H1 (cell line): ENCODE results near the gene LRG1. TPM values are rescaled to one million over a fixed set of nuclear protein-coding genes. Genes with fewer than 3 reads are reported as not detected.

ENCODE experiments used
- CTCF ChIA-PET: fragments of 300-600 bp; sonication (Branson Sonifier 250); formaldehyde crosslinking; loops from one replicate; lab custom pipeline; 2021; ENCODE audit not compliant: partially characterized antibody; lab: Charles Lee
- POLR2A ChIA-PET: fragments of 300-600 bp; sonication (Branson Sonifier 250); formaldehyde crosslinking; loops from one replicate; lab custom pipeline; 2021; ENCODE audit warnings: inconsistent platforms; ENCODE audit not compliant: partially characterized antibody; lab: Charles Lee
- DNase-seq, 2 experiments: peaks; one replicate each; pipeline versions ENCODE4 v3.0.0 to v3.0.0-alpha.2; 2010 to 2022; ENCODE audit warnings: low spot score in 2 of 2, low read depth in 1 of 2, mixed read lengths in 1 of 2
- FAIRE-seq: peaks from 2 replicates; lab custom pipeline; 2011; peaks lifted over from hg19 to GRCh38; lab: Jason Lieb, UNC
- H2AFZ ChIP-seq: 2 replicates; pipeline ENCODE4 v1.8.1; 2012; ENCODE audit warnings: low read length, inconsistent platforms
- H2AK5ac ChIP-seq: 2 replicates; pipeline ENCODE4 v1.6.1; 2013; ENCODE audit warnings: low read depth, low read length
- H2BK120ac ChIP-seq: replicated peaks from 2 replicates; pipeline ENCODE3; 2013; ENCODE audit warnings: low read depth, low read length, inconsistent platforms
- H2BK12ac ChIP-seq: 2 replicates; pipeline ENCODE4 v1.6.1; 2013; ENCODE audit warnings: low read depth, low read length
- H2BK15ac ChIP-seq: 2 replicates; pipeline ENCODE4 v1.6.1; 2013; ENCODE audit warnings: low read length
- H2BK20ac ChIP-seq: 2 replicates; pipeline ENCODE4 v1.6.1; 2013; ENCODE audit warnings: low read length
- H2BK5ac ChIP-seq: 2 replicates; pipeline ENCODE4 v1.6.1; 2013; ENCODE audit warnings: low read depth, low read length
- H3K14ac ChIP-seq: 2 replicates; pipeline ENCODE4 v1.6.1; 2013; ENCODE audit warnings: inconsistent platforms; ENCODE audit not compliant: insufficient read length
- H3K18ac ChIP-seq: 2 replicates; pipeline ENCODE4 v1.6.1; 2013; ENCODE audit warnings: low read length; ENCODE audit errors: extremely low read depth
- H3K23ac ChIP-seq: 2 replicates; pipeline ENCODE4 v1.6.1; 2013; ENCODE audit warnings: inconsistent platforms; ENCODE audit not compliant: insufficient read length
- H3K23me2 ChIP-seq: 2 replicates; pipeline ENCODE4 v1.6.1; 2013; ENCODE audit warnings: low read depth, low read length
- H3K27ac ChIP-seq: 2 replicates; pipeline ENCODE4 v1.6.1; 2011; ENCODE audit warnings: low read depth, low read length, inconsistent platforms
- H3K27me3 ChIP-seq, 4 experiments: replicated peaks in 1 of 4; 1 replicate in 1 of 4; 2 replicates in 3 of 4; pipeline versions ENCODE4 v1.6.1 to v1.8.1; 2011 to 2013; ENCODE audit warnings: low read length in 3 of 4, mild to moderate bottlenecking in 3 of 4, inconsistent platforms in 2 of 4, mixed read lengths in 2 of 4, moderate library complexity in 1 of 4; ENCODE audit not compliant: control insufficient read depth in 3 of 4, insufficient read depth in 3 of 4; ENCODE audit errors: extremely low read depth in 1 of 4
- H3K36me3 ChIP-seq, 4 experiments: 2 replicates each; pipeline versions ENCODE4 v1.6.1 to v1.8.1; 2011 to 2013; ENCODE audit warnings: mild to moderate bottlenecking in 4 of 4, low read length in 3 of 4, moderate library complexity in 2 of 4, control low read depth in 1 of 4, inconsistent platforms in 1 of 4; ENCODE audit not compliant: insufficient read depth in 4 of 4, control insufficient read depth in 2 of 4
- H3K4ac ChIP-seq: replicated peaks from 2 replicates; pipeline ENCODE3; 2013; ENCODE audit warnings: low read length, low read depth, mixed read lengths, inconsistent platforms; ENCODE audit not compliant: insufficient read length
- H3K4me1 ChIP-seq, 4 experiments: replicated peaks in 1 of 4; 1 replicate in 1 of 4; 2 replicates in 3 of 4; pipeline versions ENCODE4 v1.6.1 to v1.8.1; 2011 to 2013; ENCODE audit warnings: low read length in 3 of 4, inconsistent platforms in 2 of 4, mixed read lengths in 1 of 4; ENCODE audit not compliant: insufficient read depth in 4 of 4, control insufficient read depth in 3 of 4
- H3K4me2 ChIP-seq, 2 experiments: 2 replicates each; pipeline versions ENCODE4 v1.6.1 to v1.8.1; 2011 to 2013; ENCODE audit warnings: low read depth in 2 of 2, low read length in 2 of 2, control low read depth in 1 of 2, inconsistent platforms in 1 of 2, mild to moderate bottlenecking in 1 of 2; ENCODE audit not compliant: insufficient read depth in 1 of 2
- H3K4me3 ChIP-seq, 4 experiments: fragments of 200-600, 300-600 bp in 1 of 4; sonication (generic), shearing (Covaris generic), sonication (Bioruptor Twin) in 1 of 4; 2 replicates each; pipeline versions ENCODE4 v1.5.1 to v1.8.1; 2011 to 2016; ENCODE audit warnings: low read length in 4 of 4, low read depth in 3 of 4, control low read depth in 2 of 4, inconsistent platforms in 2 of 4, mild to moderate bottlenecking in 2 of 4, mixed read lengths in 1 of 4, moderate library complexity in 1 of 4; ENCODE audit not compliant: insufficient read depth in 2 of 4; ENCODE audit errors: extremely low read depth in 1 of 4
- H3K56ac ChIP-seq: replicated peaks from 2 replicates; pipeline ENCODE3; 2013; ENCODE audit warnings: low read depth, mild to moderate bottlenecking, mixed read lengths, low read length, inconsistent platforms; ENCODE audit not compliant: insufficient read length
- H3K79me1 ChIP-seq: 2 replicates; pipeline ENCODE4 v1.6.1; 2013; ENCODE audit warnings: low read depth, low read length, control low read depth
- H3K79me2 ChIP-seq, 2 experiments: 2 replicates each; pipeline versions ENCODE4 v1.6.1 to v1.8.1; 2012 to 2013; ENCODE audit warnings: low read length in 2 of 2, mild to moderate bottlenecking in 2 of 2, inconsistent platforms in 1 of 2; ENCODE audit not compliant: insufficient read depth in 2 of 2, control insufficient read depth in 1 of 2
- H3K9ac ChIP-seq, 4 experiments: replicated peaks in 1 of 4; 1 replicate in 1 of 4; 2 replicates in 3 of 4; pipeline versions ENCODE4 v1.6.1 to v1.8.1; 2011 to 2013; ENCODE audit warnings: low read depth in 3 of 4, low read length in 3 of 4, control low read depth in 2 of 4, mild to moderate bottlenecking in 2 of 4, moderate library complexity in 2 of 4, inconsistent platforms in 1 of 4; ENCODE audit errors: extremely low read depth in 1 of 4
- H3K9me3 ChIP-seq, 2 experiments: 2 replicates each; pipeline versions ENCODE4 v1.6.1 to v1.8.1; 2012 to 2013; ENCODE audit warnings: mild to moderate bottlenecking in 2 of 2, moderate library complexity in 2 of 2, control low read depth in 1 of 2, inconsistent platforms in 1 of 2, low read depth in 1 of 2, low read length in 1 of 2, mixed read lengths in 1 of 2; ENCODE audit not compliant: insufficient read depth in 2 of 2
- H4K20me1 ChIP-seq, 2 experiments: replicated peaks in 1 of 2; 2 replicates each; pipeline versions ENCODE3 to v1.8.1; 2011 to 2013; ENCODE audit warnings: inconsistent platforms in 2 of 2, low read length in 2 of 2, mild to moderate bottlenecking in 1 of 2; ENCODE audit not compliant: insufficient read depth in 2 of 2, control insufficient read depth in 1 of 2
- H4K5ac ChIP-seq: 2 replicates; pipeline ENCODE4 v1.6.1; 2013; ENCODE audit warnings: low read length, low read depth, mixed read lengths, inconsistent platforms; ENCODE audit not compliant: insufficient read length
- H4K8ac ChIP-seq: 2 replicates; pipeline ENCODE4 v1.8.0; 2013; ENCODE audit warnings: mild to moderate bottlenecking, moderate library complexity, low read length, inconsistent platforms; ENCODE audit not compliant: insufficient read depth; ENCODE audit errors: extremely low read depth
- H4K91ac ChIP-seq: replicated peaks from 2 replicates; pipeline ENCODE3; 2013; ENCODE audit warnings: low read length, mixed read lengths, inconsistent platforms; ENCODE audit not compliant: insufficient read length
- ATF2 ChIP-seq: IDR thresholded peaks from 2 replicates; pipeline ENCODE4 v1.6.1; 2012; ENCODE audit warnings: low read length, inconsistent platforms
- KDM1A ChIP-seq: fragments of 200-600, 300-600 bp; sonication (generic); IDR thresholded peaks from 2 replicates; pipeline ENCODE4 v1.7.1; 2016; ENCODE audit warnings: mild to moderate bottlenecking, low read length, borderline replicate concordance
- RFX5 ChIP-seq: IDR thresholded peaks from 2 replicates; pipeline ENCODE4 v1.6.1; 2011; ENCODE audit warnings: low read depth, low read length, improper control_type of control experiment, borderline replicate concordance
- SP2 ChIP-seq: IDR thresholded peaks from 2 replicates; pipeline ENCODE4 v1.6.1; 2012; ENCODE audit warnings: mild to moderate bottlenecking, low read length, inconsistent platforms
- WGBS, 2 experiments: shearing (Covaris generic) in 1 of 2; methylation state at CpG; one replicate each; pipeline versions ENCODE4 v1.1.6 to v1.1.7; 2013 to 2015; ENCODE audit warnings: low lambda C conversion rate in 2 of 2, mixed read lengths in 2 of 2, inconsistent platforms in 1 of 2, low coverage in 1 of 2, missing lambda C conversion rate in 1 of 2; ENCODE audit not compliant: insufficient replicate concordance in 2 of 2, insufficient coverage in 1 of 2, insufficient read length in 1 of 2; ENCODE audit errors: extremely low coverage in 1 of 2, missing lambda C conversion rate in 1 of 2; 5-methylcytosine and 5-hydroxymethylcytosine counted together
- polyA plus RNA-seq, 7 experiments: library from polyadenylated mRNA; depleted of rRNA in 3 of 7; stranded (reverse) in 5 of 7; unstranded in 2 of 7; fragments of >200 nt in 5 of 7; fragments of 200-250 nt in 2 of 7; gene quantifications; 1 replicate in 5 of 7; 2 replicates in 1 of 7; 4 replicates in 1 of 7; pipeline versions ENCODE4 v1.2.1 to v1.2.3, GENCODE V29; 2011 to 2013; ENCODE audit warnings: missing spikeins in 2 of 7, mixed read lengths in 2 of 7
- total RNA-seq: library from RNA; stranded (reverse); fragmentation: NEBNext Ultra II Directional; extraction: Animal tissue kit (Norgen Biotek cat#: 25700); gene quantifications from 2 replicates; pipeline ENCODE4 v1.2.1, GENCODE V29; 2021

LRG1 gene
- total and polyA plus RNA-seq, 2 of the 8 experiments (the other 6 are each of a cell fraction or from before 2014, with no cell fraction given): 0.48 to 0.79 TPM

DNA sequence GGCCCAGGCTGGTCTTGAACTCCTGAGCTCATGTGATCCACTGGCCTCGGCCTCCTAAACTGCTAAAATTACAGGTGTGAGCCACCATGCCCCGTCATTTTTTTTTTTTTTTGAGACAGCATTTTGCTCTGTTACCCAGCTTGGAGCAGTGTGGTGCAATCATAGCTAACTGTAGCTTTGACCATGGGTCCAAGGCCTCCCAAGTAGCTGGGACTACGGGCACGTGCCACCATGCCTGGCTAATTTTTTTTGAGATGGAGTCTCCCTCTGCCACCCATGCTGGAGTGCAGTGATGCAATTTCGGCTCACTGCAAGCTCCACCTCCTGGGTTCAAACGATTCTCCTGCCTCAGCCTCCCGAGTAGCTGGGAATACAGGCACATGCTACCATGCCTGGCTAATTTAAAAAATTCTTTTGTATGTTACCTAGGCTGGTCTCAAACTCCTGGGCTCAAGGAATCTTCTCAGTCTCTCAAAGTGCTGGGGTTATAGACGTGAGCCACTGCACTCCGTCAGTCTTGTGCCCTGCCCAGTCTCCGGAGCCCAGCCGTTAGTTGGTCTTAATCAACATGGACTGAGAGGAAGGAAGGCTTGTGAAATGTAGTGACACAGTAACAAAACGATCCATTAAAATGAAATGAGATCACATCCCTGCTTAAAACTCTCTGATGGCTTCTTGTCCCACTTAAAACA, 1.4 kb upstream of the LRG1 start:
- no peak overlapping the region for H3K23ac ChIP-seq
- no peak overlapping the region for H3K4ac ChIP-seq
- H3K4me1 ChIP-seq: peaks cover 0 to 11% (median 2%) of the 10 kb centered on the region in 4 experiments; a peak in 4 of 7 replicates
- no peak overlapping the region for H4K5ac ChIP-seq
- no peak overlapping the region for H2BK15ac ChIP-seq
- FAIRE-seq (no peak), DNase-seq (no peak)
- no peak overlapping the region for H3K18ac ChIP-seq
- no peak overlapping the region for H3K9ac ChIP-seq
- H2BK12ac ChIP-seq: no peak overlapping the region
- TF ChIP-seq ATF2: no peak
- no peak for TF ChIP-seq SP2
- no peak for TF ChIP-seq KDM1A
- TF ChIP-seq RFX5: no peak
- peaks cover 0 to 10% (median 0%) of the 10 kb centered on the region in 4 experiments; a peak in 2 of 8 replicates for H3K36me3 ChIP-seq
- H3K23me2 ChIP-seq: no peaks in the 10 kb centered on the region
- H2AK5ac ChIP-seq: no peak overlapping the region
- no peak overlapping the region for H2AFZ ChIP-seq
- H3K4me3 ChIP-seq: no peak overlapping the region
- no peak overlapping the region for H4K8ac ChIP-seq
- H3K56ac ChIP-seq: no peak overlapping the region
- peaks cover 0 to 3% (median 2%) of the 10 kb centered on the region in 4 experiments; a peak in 2 of 7 replicates for H3K27me3 ChIP-seq
- H4K20me1 ChIP-seq: no peaks in the 10 kb centered on the region
- no peaks in the 10 kb centered on the region; a peak in 1 of 4 replicates for H3K9me3 ChIP-seq
- POLR2A ChIA-PET: interaction anchor here (0.5 to 1.2 kb wide), 2 partner anchors 105 to 110 kb away, joined by 3 read pairs; no protein-coding TSS in a partner anchor
- 88% methylated on average over 12 of the region's 12 CpGs; no CpG with 5 or more reads in 1 of the 2 experiments for WGBS, 2 experiments
- CTCF ChIA-PET: interaction anchor here (0.6 to 11.6 kb wide), 12 partner anchors 9 to 596 kb away, joined by 3 to 174 read pairs (median 4); no protein-coding TSS in a partner anchor
- no peak overlapping the region for H3K4me2 ChIP-seq
- H2BK120ac ChIP-seq: no peak overlapping the region
- H4K91ac ChIP-seq: no peak overlapping the region
- no peak overlapping the region for H2BK5ac ChIP-seq
- H3K79me1 ChIP-seq: no peaks in the 10 kb centered on the region
- H3K27ac ChIP-seq: no peak overlapping the region
- no peak overlapping the region for H2BK20ac ChIP-seq
- H3K79me2 ChIP-seq: no peaks in the 10 kb centered on the region
- no peak overlapping the region for H3K14ac ChIP-seq
